HEK293T (cell line): ENCODE data around the gene EMC10.
"Not testable (repeated sequence)": the region's sequence is repeated elsewhere in the genome, so short reads cannot be mapped to it uniquely, and the experiment has no call there.

ENCODE experiments used
- ARNT ChIP-seq: fragments of 450-650 bp; IDR thresholded peaks from 2 replicates; pipeline ENCODE4 v1.6.1; 2017; ENCODE audit warnings: mild to moderate bottlenecking
- ELF4 ChIP-seq: fragments of 450-650 bp; IDR thresholded peaks from 2 replicates; pipeline ENCODE4 v1.6.1; 2017; ENCODE audit warnings: antibody characterized with exemption
- FOXA1 ChIP-seq: fragments of 450-650 bp; IDR thresholded peaks from 2 replicates; pipeline ENCODE4 v1.6.1; 2016; ENCODE audit warnings: mild to moderate bottlenecking
- FOXM1 ChIP-seq: fragments of 450-650 bp; IDR thresholded peaks from 2 replicates; pipeline ENCODE4 v1.6.1; 2017; ENCODE audit warnings: mild to moderate bottlenecking, borderline replicate concordance
- HDGF ChIP-seq: fragments of 450-650 bp; IDR thresholded peaks from 2 replicates; pipeline ENCODE4 v1.6.1; 2017; ENCODE audit warnings: antibody characterized with exemption, borderline replicate concordance
- LEF1 ChIP-seq: fragments of 450-650 bp; IDR thresholded peaks from 2 replicates; pipeline ENCODE4 v1.6.1; 2017; ENCODE audit warnings: mild to moderate bottlenecking, borderline replicate concordance
- NFRKB ChIP-seq: fragments of 450-650 bp; IDR thresholded peaks from 2 replicates; pipeline ENCODE4 v1.6.1; 2016; ENCODE audit warnings: mild to moderate bottlenecking, moderate library complexity
- SP1 ChIP-seq: fragments of 450-650 bp; IDR thresholded peaks from 2 replicates; pipeline ENCODE4 v1.6.1; 2017
- SUZ12 ChIP-seq: fragments of 450-650 bp; IDR thresholded peaks from 2 replicates; pipeline ENCODE4 v1.6.1; 2016; ENCODE audit warnings: mild to moderate bottlenecking
- TARDBP ChIP-seq: fragments of 450-650 bp; IDR thresholded peaks from 2 replicates; pipeline ENCODE4 v1.6.1; 2016
- ZNF384 ChIP-seq: fragments of 450-650 bp; IDR thresholded peaks from 2 replicates; pipeline ENCODE4 v1.6.1; 2016
- TF ChIP-seq, protein P1 (sequence below): fragments of 450-650 bp; IDR thresholded peaks from 2 replicates; pipeline ENCODE4 v1.6.1; 2016

DNA sequence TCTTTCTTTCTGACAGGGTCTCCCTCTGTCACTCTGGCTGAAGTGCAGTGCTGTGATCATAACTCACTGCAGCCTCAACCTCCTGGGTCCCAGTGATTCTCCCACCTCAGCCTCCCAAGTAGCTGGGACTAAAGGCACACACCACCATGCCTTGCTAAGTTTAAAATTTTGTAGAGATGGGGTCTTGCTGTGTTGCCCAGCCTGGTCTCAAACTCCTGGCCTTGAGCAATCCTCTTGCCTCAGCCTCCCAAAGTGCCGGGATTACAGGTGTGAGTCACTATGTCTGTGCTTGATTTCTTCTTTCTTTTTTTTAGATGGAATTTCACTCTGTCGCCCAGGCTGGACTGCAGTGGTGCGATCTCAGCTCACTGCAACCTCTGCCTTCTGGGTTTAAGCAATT is 51.7 kb downstream of the EMC10 start:
- TF ChIP-seq LEF1, SUZ12, FOXM1, ARNT, TARDBP, FOXA1, SP1, HDGF, ELF4, ZNF384, NFRKB: not testable (repeated sequence)
- TF ChIP-seq, protein P1, sequence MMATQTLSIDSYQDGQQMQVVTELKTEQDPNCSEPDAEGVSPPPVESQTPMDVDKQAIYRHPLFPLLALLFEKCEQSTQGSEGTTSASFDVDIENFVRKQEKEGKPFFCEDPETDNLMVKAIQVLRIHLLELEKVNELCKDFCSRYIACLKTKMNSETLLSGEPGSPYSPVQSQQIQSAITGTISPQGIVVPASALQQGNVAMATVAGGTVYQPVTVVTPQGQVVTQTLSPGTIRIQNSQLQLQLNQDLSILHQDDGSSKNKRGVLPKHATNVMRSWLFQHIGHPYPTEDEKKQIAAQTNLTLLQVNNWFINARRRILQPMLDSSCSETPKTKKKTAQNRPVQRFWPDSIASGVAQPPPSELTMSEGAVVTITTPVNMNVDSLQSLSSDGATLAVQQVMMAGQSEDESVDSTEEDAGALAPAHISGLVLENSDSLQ = not testable (repeated sequence)
